Activated naive CD4-positive, alpha-beta T cell treated with Interleukin-2 at 50 U/mL for 16 hours (primary cell): ENCODE measurements around the gene NQO2.
"Not testable (repeated sequence)": the region's sequence is repeated elsewhere in the genome, so short reads cannot be mapped to it uniquely, and the experiment has no call there.

Source experiments
- DNase-seq: peaks from one replicate; pipeline ENCODE4 v3.0.0-alpha.2; 2020

NQO2 gene

GRCh38 chr6:2970034-2970685 lies 29.5 kb upstream of the NQO2 start:
- no peak for DNase-seq

GRCh38 chr6:2970753-2971419 lies 28.8 kb upstream of the NQO2 start:
- DNase-seq: peak; percentile 55

GRCh38 chr6:2971420-2972218 lies 28.1 kb upstream of the NQO2 start, which contains the start of gene SERPINB6:
SERPINB6 (minus strand) TSS chr6:2971567; CDS start chr6:2959332, 12,235 bp downstream.
- peak; percentile 43 for DNase-seq

GRCh38 chr6:2972219-2972487 lies 27.5 kb upstream of the NQO2 start:
- not testable (repeated sequence) for DNase-seq

GRCh38 chr6:2972685-2973084 lies 27.0 kb upstream of the NQO2 start:
- not testable (repeated sequence) for DNase-seq

- not testable (repeated sequence) for DNase-seq
These were observed 26.5 kb upstream of the NQO2 start for GRCh38 chr6:2973180-2973579.

GRCh38 chr6:2973676-2974075 lies 26.0 kb upstream of the NQO2 start:
- DNase-seq: no peak

GRCh38 chr6:2976060-2976459 lies 23.6 kb upstream of the NQO2 start:
- DNase-seq: no peak

- DNase-seq: no peak
These were observed 23.1 kb upstream of the NQO2 start for GRCh38 chr6:2976571-2977085.

GRCh38 chr6:2977290-2977689 lies 22.4 kb upstream of the NQO2 start:
- no peak for DNase-seq

- no peak for DNase-seq
These were observed 21.7 kb upstream of the NQO2 start for GRCh38 chr6:2977799-2978590.

- no peak for DNase-seq
These were observed 20.8 kb upstream of the NQO2 start for GRCh38 chr6:2978923-2979322.

- no peak for DNase-seq
These were observed 19.8 kb upstream of the NQO2 start for GRCh38 chr6:2979819-2980464.

GRCh38 chr6:2980465-2980855 lies 19.2 kb upstream of the NQO2 start:
- DNase-seq: no peak

GRCh38 chr6:2982426-2983117 lies 17.1 kb upstream of the NQO2 start:
- no peak for DNase-seq

- no peak for DNase-seq
These were observed 14.8 kb upstream of the NQO2 start for GRCh38 chr6:2984738-2985406.

GRCh38 chr6:2986722-2987221 lies 12.9 kb upstream of the NQO2 start:
- DNase-seq: no peak

- DNase-seq: no peak
These were observed 11.6 kb upstream of the NQO2 start for GRCh38 chr6:2988094-2988425.

GRCh38 chr6:2988426-2989331 lies 11.0 kb upstream of the NQO2 start:
- DNase-seq: peak; percentile 80
